Activated CD8-positive, alpha-beta memory T cell treated with anti-CD3 and anti-CD28 coated beads for 36 hours (primary cell): Measurements from ENCODE around the gene HTN1. TPM values are rescaled to one million over a fixed set of nuclear protein-coding genes. Genes with fewer than 3 reads are reported as not detected.
"Not testable (repeated sequence)": the region's sequence is repeated elsewhere in the genome, so short reads cannot be mapped to it uniquely, and the experiment has no call there.

Experiments used
- CTCF ChIA-PET: fragments of 350-600 bp; sonication (Branson Sonifier 250); formaldehyde crosslinking; loops from one replicate; lab custom pipeline; 2021; ENCODE audit warnings: antibody characterized with exemption; lab: Charles Lee
- POLR2A ChIA-PET: fragments of 350-600 bp; sonication (Branson Sonifier 250); formaldehyde crosslinking; loops from one replicate; lab custom pipeline; 2021; ENCODE audit warnings: antibody characterized with exemption; lab: Charles Lee
- total RNA-seq, 2 experiments: library from RNA; stranded (reverse); gene quantifications; one replicate each; pipeline ENCODE4 v1.2.3, GENCODE V29; 2021

The HTN1 gene
- not detected for total RNA-seq

- POLR2A ChIA-PET, CTCF ChIA-PET: not testable (repeated sequence)
These were observed at the start of gene HTN1 for GRCh38 chr4:70050138-70050537. TSS of gene HTN1 (plus strand) at chr4:70050438. CDS start at chr4:70053077, 2,639 bp downstream.

GRCh38 chr4:70000711-70001110 lies 49.5 kb upstream of the HTN1 start:
- CTCF ChIA-PET = no interaction called here
- POLR2A ChIA-PET = no interaction called here

- ChIA-PET CTCF (no interaction called here), POLR2A (no interaction called here)
These were observed 47.7 kb upstream of the HTN1 start for GRCh38 chr4:70002507-70002906.

GRCh38 chr4:70008771-70009170 lies 41.5 kb upstream of the HTN1 start:
- CTCF ChIA-PET = no interaction called here
- POLR2A ChIA-PET = no interaction called here

- CTCF ChIA-PET, POLR2A ChIA-PET: not testable (repeated sequence)
These were observed 31.2 kb upstream of the HTN1 start for GRCh38 chr4:70019006-70019405.

GRCh38 chr4:70023218-70023617 lies 27.0 kb upstream of the HTN1 start:
- CTCF ChIA-PET = no interaction called here
- POLR2A ChIA-PET = no interaction called here

DNA sequence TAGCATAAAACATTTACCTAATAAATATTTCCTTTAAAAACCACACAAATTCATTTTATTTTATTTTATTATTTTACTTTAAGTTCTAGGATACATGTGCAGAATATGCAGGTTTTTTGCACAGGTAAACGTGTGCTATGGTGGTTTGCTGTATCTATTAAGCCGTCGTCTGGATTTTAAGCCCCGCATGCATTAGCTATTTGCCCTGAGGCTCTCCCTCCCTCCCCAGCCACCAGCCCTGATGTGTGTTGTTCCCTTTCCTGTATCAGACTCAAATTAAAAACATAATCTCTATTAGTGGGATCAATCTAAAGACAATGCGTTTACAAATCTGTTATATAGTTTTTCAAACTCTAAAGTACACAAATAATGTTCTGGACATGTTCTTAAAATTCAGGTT lies 23.2 kb upstream of the HTN1 start:
- ChIA-PET CTCF (no interaction called here), POLR2A (no interaction called here)

DNA sequence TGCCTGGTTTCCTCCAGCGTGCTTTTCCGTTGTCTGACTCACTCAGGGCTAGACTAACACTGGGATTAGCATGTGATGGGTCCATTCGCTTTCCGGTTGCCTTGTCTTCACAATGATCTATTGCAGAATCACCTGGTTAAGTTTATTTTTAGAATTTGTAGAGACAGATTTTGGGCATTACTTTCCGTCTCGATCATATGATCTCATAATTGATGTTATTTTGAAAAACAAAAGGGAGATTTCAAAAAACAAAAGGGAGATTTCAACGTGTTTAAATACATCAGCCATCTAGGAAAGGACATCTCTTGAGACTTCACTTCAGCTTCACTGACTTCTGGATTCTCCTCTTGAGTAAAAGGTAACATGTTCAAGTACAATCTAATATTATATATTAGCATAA lies 22.1 kb upstream of the HTN1 start, which contains the start of gene HTN3:
HTN3 (plus strand) TSS at position 301 of the 400 bp plus-strand sequence. CDS start 2,282 bp downstream, outside the sequence.
- POLR2A ChIA-PET, CTCF ChIA-PET: not testable (repeated sequence)

DNA sequence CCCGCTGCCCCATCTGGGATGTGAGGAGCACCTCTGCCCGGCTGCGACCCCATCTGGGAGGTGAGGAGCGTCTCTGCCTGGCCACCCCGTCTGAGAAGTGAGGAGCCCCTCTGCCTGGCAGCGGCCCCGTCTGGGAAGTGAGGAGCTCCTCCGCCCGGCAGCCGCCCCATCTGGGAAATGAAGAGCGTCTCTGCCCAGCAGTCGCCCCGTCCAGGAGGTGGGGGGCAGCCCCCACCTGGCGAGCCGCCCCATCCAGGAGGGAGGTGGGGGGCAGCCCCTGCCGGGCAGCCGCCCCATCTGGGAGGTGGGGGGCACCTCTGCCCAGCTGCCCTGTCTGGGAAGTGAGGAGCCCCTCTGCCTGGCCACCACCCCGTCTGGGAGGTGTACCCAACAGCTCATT lies 12.7 kb upstream of the HTN1 start:
- CTCF ChIA-PET = not testable (repeated sequence)

GRCh38 chr4:70039928-70040327 lies 10.3 kb upstream of the HTN1 start:
- POLR2A ChIA-PET, CTCF ChIA-PET: not testable (repeated sequence)

More for the DNA sequence above, 12.7 kb upstream of the HTN1 start:
- POLR2A ChIA-PET = not testable (repeated sequence)

DNA sequence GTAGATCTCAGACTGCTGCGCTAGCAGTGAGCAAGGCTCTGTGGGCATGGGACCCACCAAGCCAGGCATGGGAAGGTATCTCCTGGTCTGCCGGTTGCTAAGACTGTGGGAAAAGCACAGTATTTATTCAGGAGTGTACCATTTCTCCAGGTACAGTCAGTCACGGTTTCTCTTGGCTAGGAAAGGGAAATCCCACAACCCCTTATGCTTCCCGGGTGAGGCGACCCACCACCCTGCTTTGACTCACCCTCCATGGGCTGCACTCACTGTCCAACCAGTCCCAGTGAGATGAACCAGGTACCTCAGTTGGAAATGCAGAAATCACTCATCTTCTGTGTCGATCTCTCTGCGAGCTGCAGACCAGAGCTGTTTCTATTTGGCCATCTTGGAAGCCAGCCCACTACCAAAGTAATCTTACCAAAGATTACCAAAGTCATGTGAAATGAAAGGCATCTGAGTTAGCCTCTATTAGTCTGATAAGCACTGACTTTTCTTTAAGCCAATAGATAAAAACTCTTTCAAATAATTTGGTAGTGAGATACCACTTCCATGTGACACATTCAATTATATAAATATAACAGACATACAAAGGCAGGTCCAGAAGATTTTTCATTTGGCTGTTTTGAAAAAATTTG lies 8.5 kb upstream of the HTN1 start:
- ChIA-PET CTCF (no interaction called here), POLR2A (no interaction called here)

GRCh38 chr4:70056534-70056933 lies 6.3 kb downstream of the HTN1 start:
- POLR2A ChIA-PET = not testable (repeated sequence)

DNA sequence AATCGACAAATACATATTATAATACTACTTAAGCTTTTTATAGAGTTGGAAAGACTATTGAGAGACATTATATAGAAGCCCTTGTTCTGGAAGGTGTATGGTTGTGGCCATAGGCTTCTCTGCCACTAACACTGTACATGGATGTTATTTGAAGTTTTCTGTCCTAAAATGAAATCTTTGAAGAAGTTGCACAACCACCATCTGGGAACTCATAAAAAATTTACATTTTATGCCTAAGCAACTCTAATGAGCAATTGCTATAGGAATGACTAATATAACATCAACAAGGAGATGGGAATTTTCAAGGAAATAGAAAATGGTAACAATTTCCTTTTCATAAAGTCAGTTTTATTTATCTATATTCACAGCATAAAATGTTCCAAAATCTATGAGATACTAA lies 7.4 kb downstream of the HTN1 start:
- POLR2A ChIA-PET = no interaction called here
- CTCF ChIA-PET = no interaction called here

More at GRCh38 chr4:70056534-70056933, 6.3 kb downstream of the HTN1 start:
- CTCF ChIA-PET = not testable (repeated sequence)

DNA sequence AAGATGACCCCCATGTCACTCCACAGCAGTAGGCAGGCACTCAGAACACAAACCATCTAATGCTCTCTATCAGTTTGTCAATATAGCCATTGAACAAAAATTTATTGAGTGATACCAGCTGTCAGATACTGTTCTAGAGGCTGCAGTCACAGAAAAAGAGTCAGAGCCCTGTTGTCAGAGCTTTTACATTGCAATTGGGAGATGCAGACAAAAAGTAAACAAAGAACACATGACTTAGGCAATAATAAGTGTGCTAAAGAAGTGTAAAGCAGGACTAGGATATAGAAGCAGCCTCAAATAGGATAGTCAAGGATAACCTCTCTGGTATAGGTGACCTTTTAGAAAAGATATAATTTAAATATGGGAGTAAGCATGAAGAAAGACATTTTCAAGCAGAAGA lies 8.9 kb downstream of the HTN1 start:
- POLR2A ChIA-PET = no interaction called here
- CTCF ChIA-PET = no interaction called here

GRCh38 chr4:70062000-70062399 lies 11.8 kb downstream of the HTN1 start:
- POLR2A ChIA-PET = no interaction called here
- CTCF ChIA-PET = no interaction called here

- POLR2A ChIA-PET = no interaction called here
- CTCF ChIA-PET = no interaction called here
These were observed 30.0 kb downstream of the HTN1 start for GRCh38 chr4:70080205-70080604.

DNA sequence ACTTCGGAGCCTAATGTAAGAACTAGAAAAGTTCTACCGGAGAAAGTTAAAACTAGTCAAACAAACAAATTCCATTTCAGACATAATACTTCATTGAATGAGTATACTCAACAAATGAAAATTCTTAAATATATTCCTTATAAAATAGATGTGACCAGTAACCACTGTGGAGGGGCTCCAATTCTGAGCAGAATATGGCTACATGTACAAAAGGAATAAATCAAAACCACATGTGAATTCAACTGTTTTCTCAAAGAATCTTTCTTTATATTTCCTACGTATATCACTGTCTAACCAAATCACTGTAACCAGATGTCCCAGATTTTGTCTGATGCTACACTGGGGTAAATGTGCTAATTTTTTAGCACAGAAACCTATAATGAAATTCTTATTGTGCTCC lies 49.0 kb downstream of the HTN1 start:
- ChIA-PET CTCF (no interaction called here), POLR2A (no interaction called here)

Other genes with a start within 250 kb of the HTN1 start
- gene SULT1E1, start 190.3 kb upstream of the HTN1 start, total RNA-seq = not detected
- gene CSN1S1, start 119.4 kb upstream of the HTN1 start, total RNA-seq = not detected
- not detected for gene CSN2, start 84.7 kb upstream of the HTN1 start, total RNA-seq
- not detected for gene STATH, start 54.5 kb upstream of the HTN1 start, total RNA-seq
- gene HTN3, start 22.0 kb upstream of the HTN1 start, total RNA-seq = not detected
- gene PRR27, start 103.8 kb downstream of the HTN1 start, total RNA-seq = not detected
- not detected for gene ODAM, start 145.3 kb downstream of the HTN1 start, total RNA-seq
- not detected for gene FDCSP, start 175.7 kb downstream of the HTN1 start, total RNA-seq
- not detected for gene CSN3, start 192.2 kb downstream of the HTN1 start, total RNA-seq